Spleen (tissue), 7 donors: ENCODE measurements around the gene PFKL.

Experiments
- CTCF ChIP-seq, 11 experiments: fragments of 200-600 bp in 7 of 11; fragments of 450-650 bp in 4 of 11; sonication (generic) in 4 of 11; IDR thresholded peaks in 8 of 11; conservative IDR thresholded peaks in 3 of 11; 1 replicate in 7 of 11; 2 replicates in 4 of 11; pipeline versions ENCODE4 v1.4.0 to v1.8.0; 2016 to 2021; ENCODE audit warnings: antibody characterized with exemption in 11 of 11, inconsistent platforms in 4 of 11, mild to moderate bottlenecking in 1 of 11
- POLR2A ChIP-seq, 3 donors: fragments of 450-650 bp; IDR thresholded peaks; one replicate each; pipeline ENCODE4 v1.5.1; 2017; ENCODE audit warnings: antibody characterized with exemption in 3 of 3, mild to moderate bottlenecking in 1 of 3
- donor health status: DM: no; HTN: no; CAD: no; lungs with moderate emphysema.
- donor health status: DM: no; HTN: no; CAD: no.
- donor health status: DM: no; HTN: no; CAD: no.

- TF ChIP-seq POLR2A (IDR thresholded peaks at IDR 0.05) (no peak), CTCF (IDR thresholded peaks at IDR 0.05 in 8 of 11, conservative IDR thresholded peaks at IDR 0.05 in 3 of 11) (no peak)
Observed at GRCh38 chr21:44286716-44287632, 12.9 kb upstream of the PFKL start.
